PC-9 (cell line): ENCODE measurements around the gene CTLA4.

Source experiments
- CTCF ChIP-seq: fragments of 200-600 bp; sonication (generic); conservative IDR thresholded peaks from 2 replicates; pipeline ENCODE4 v1.6.1; 2017; ENCODE audit warnings: mixed run types, antibody characterized with exemption, mild to moderate bottlenecking, moderate library complexity
- EZH2 ChIP-seq: fragments of 200-600 bp; sonication (generic); IDR thresholded peaks from 2 replicates; pipeline ENCODE4 v1.8.0; 2017; ENCODE audit warnings: antibody characterized with exemption, low read depth

- no peak for TF ChIP-seq CTCF
- no peak for TF ChIP-seq EZH2
These were observed 47.7 kb downstream of the CTLA4 start for GRCh38 chr2:203915256-203915655.
